H1 (cell line): ENCODE data around the gene VAV2. TPM values are rescaled to one million over a fixed set of nuclear protein-coding genes. Genes with fewer than 3 reads are reported as not detected.

Source experiments
- CTCF ChIP-seq, 3 experiments: IDR thresholded peaks; 1 replicate in 2 of 3; 2 replicates in 1 of 3; pipeline versions ENCODE4 v1.5.1 to v1.6.1; 2011; ENCODE audit warnings: low read length in 3 of 3, mild to moderate bottlenecking in 3 of 3, inconsistent platforms in 2 of 3, low read depth in 1 of 3, moderate library complexity in 1 of 3; ENCODE audit not compliant: insufficient read depth in 1 of 3; ENCODE audit errors: control extremely low read depth in 1 of 3
- FOSL1 ChIP-seq: IDR thresholded peaks from 2 replicates; pipeline ENCODE4 v1.6.1; 2011; ENCODE audit warnings: mild to moderate bottlenecking, low read depth, low read length, moderate library complexity; ENCODE audit not compliant: insufficient read depth
- GABPA ChIP-seq: IDR thresholded peaks from 2 replicates; pipeline ENCODE4 v1.6.1; 2011; ENCODE audit warnings: mild to moderate bottlenecking, low read length, moderate library complexity, borderline replicate concordance; ENCODE audit not compliant: insufficient read depth
- KDM4A ChIP-seq: IDR thresholded peaks from one replicate; pipeline ENCODE4 v1.7.1; 2012; ENCODE audit warnings: low read depth, mild to moderate bottlenecking, moderate library complexity, low read length, inconsistent platforms; ENCODE audit not compliant: severe bottlenecking
- NANOG ChIP-seq: IDR thresholded peaks from 2 replicates; pipeline ENCODE4 v1.6.1; 2011; ENCODE audit warnings: low read length, low read depth, mild to moderate bottlenecking, inconsistent platforms; ENCODE audit not compliant: insufficient read depth, poor library complexity, severe bottlenecking
- PHF8 ChIP-seq: fragments of 200-600 bp; sonication (generic); conservative IDR thresholded peaks from 2 replicates; pipeline ENCODE4 v1.7.1; 2012; ENCODE audit warnings: low read depth, mild to moderate bottlenecking, inconsistent platforms, low read length, moderate library complexity
- TAF1 ChIP-seq: IDR thresholded peaks from 2 replicates; pipeline ENCODE4 v1.6.1; 2011; ENCODE audit warnings: mild to moderate bottlenecking, low read depth, low read length
- TAF7 ChIP-seq: optimal IDR thresholded peaks from 2 replicates; pipeline ENCODE3; 2011; ENCODE audit warnings: low read depth, mild to moderate bottlenecking, inconsistent platforms, low read length, moderate library complexity, borderline replicate concordance
- USF2 ChIP-seq: IDR thresholded peaks from 2 replicates; pipeline ENCODE4 v1.6.1; 2011; ENCODE audit warnings: low read length, improper control_type of control experiment
- ZNF274 ChIP-seq: IDR thresholded peaks from 2 replicates; pipeline ENCODE4 v1.7.0; 2012; ENCODE audit warnings: low read length, borderline replicate concordance; ENCODE audit errors: extremely low read depth
- polyA plus RNA-seq, 7 experiments: library from polyadenylated mRNA; depleted of rRNA in 3 of 7; stranded (reverse) in 5 of 7; unstranded in 2 of 7; fragments of >200 nt in 5 of 7; fragments of 200-250 nt in 2 of 7; gene quantifications; 1 replicate in 5 of 7; 2 replicates in 1 of 7; 4 replicates in 1 of 7; pipeline versions ENCODE4 v1.2.1 to v1.2.3, GENCODE V29; 2011 to 2013; ENCODE audit warnings: missing spikeins in 2 of 7, mixed read lengths in 2 of 7
- total RNA-seq: library from RNA; stranded (reverse); fragmentation: NEBNext Ultra II Directional; extraction: Animal tissue kit (Norgen Biotek cat#: 25700); gene quantifications from 2 replicates; pipeline ENCODE4 v1.2.1, GENCODE V29; 2021

The VAV2 gene
- total and polyA plus RNA-seq, 2 of the 8 experiments (the other 6 are each of a cell fraction or from before 2014, with no cell fraction given), result 13.6 to 37.6 TPM

GRCh38 chr9:133955821-133956411 is 36.2 kb downstream of the VAV2 start (continued):
- TF ChIP-seq FOSL1, result no peak
- no peak for TF ChIP-seq NANOG
- TF ChIP-seq PHF8, result no peak
- peak; percentile 42; the same call in 1 of the 2 replicates for TF ChIP-seq TAF1
- TF ChIP-seq USF2, result no peak
- peak in 1 of 3 experiments; percentile 5; a peak in 1 of 4 replicates for TF ChIP-seq CTCF (IDR thresholded peaks at IDR 0.05; ENCODE audit: control extremely low read depth in 1 of 3, insufficient read depth in 1 of 3, low read depth in 1 of 3, low read length in 3 of 3)
- TF ChIP-seq KDM4A, result no peak
- no peak for TF ChIP-seq ZNF274
- TF ChIP-seq TAF7, result peak; percentile 30
- TF ChIP-seq GABPA, result peak; percentile 27; the same call in 1 of the 2 replicates
